Measurements from ENCODE around the gene UNC5A.

UNC5A gene

GRCh38 chr5:176915906-176916305 is 105.5 kb downstream of the UNC5A start:
- Histone ChIP-seq H2BK5ac (ENCODE audit: low read depth, low read length, poor library complexity, severe bottlenecking) (no peak overlapping the region), H4K91ac (ENCODE audit: low read length) (no peak overlapping the region), H3K9ac (ENCODE audit: low read length) (no peak overlapping the region), H3K4me2 (ENCODE audit: low read length, poor library complexity, severe bottlenecking) (no peak overlapping the region), H3K4me3 (ENCODE audit: insufficient read depth in 1 of 2, low read depth in 1 of 2, low read length in 2 of 2) (no peak overlapping the region), H3K79me1 (replicated peaks; ENCODE audit: low read length, poor library complexity, severe bottlenecking) (peaks cover 23% of the 10 kb centered on the region), H2BK15ac (ENCODE audit: low read depth, poor library complexity, severe bottlenecking) (no peak overlapping the region), H3K14ac (ENCODE audit: low read length in 2 of 2) (no peak overlapping the region), H3K27ac (ENCODE audit: low read length, poor library complexity, severe bottlenecking) (no peak overlapping the region), H3K36me3 (ENCODE audit: control insufficient read depth in 1 of 2, insufficient read depth in 2 of 2, low read depth in 1 of 2, low read length in 2 of 2) (peaks cover 4 to 49% of the 10 kb centered on the region in 2 experiments), H4K8ac (ENCODE audit: low read length) (no peak overlapping the region), H2BK120ac (ENCODE audit: low read depth, low read length) (no peak overlapping the region), H3K9me3 (ENCODE audit: control insufficient read depth, low read length) (no peaks in the 10 kb centered on the region), H2BK12ac (ENCODE audit: low read length in 2 of 2) (no peak overlapping the region), H3K23ac (ENCODE audit: low read length in 2 of 2) (no peak overlapping the region), H2AK5ac (ENCODE audit: low read length, severe bottlenecking) (no peak overlapping the region), H3K4ac (ENCODE audit: low read depth in 1 of 2, low read length in 2 of 2) (no peak overlapping the region), H3K27me3 (ENCODE audit: control insufficient read depth in 1 of 2, insufficient read depth in 1 of 2, low read length in 2 of 2) (no peaks in the 10 kb centered on the region), H3K18ac (ENCODE audit: low read depth in 1 of 2, low read length in 2 of 2) (no peak overlapping the region), H2AFZ (ENCODE audit: low read depth, low read length) (no peak overlapping the region), H3K4me1 (ENCODE audit: control insufficient read depth, insufficient read depth, low read depth, low read length) (no peaks in the 10 kb centered on the region)
- 100% methylated on average over 1 of the region's 2 CpGs for WGBS
- no peak for DNase-seq

GRCh38 chr5:176916337-176916736 is 106.0 kb downstream of the UNC5A start:
- Histone ChIP-seq H2BK12ac (ENCODE audit: low read length in 2 of 2) (no peak overlapping the region), H3K18ac (ENCODE audit: low read depth in 1 of 2, low read length in 2 of 2) (no peak overlapping the region), H3K4me1 (ENCODE audit: control insufficient read depth, insufficient read depth, low read depth, low read length) (no peaks in the 10 kb centered on the region), H3K27ac (ENCODE audit: low read length, poor library complexity, severe bottlenecking) (no peak overlapping the region), H3K9ac (ENCODE audit: low read length) (no peak overlapping the region), H2AFZ (ENCODE audit: low read depth, low read length) (no peak overlapping the region), H3K4me2 (ENCODE audit: low read length, poor library complexity, severe bottlenecking) (no peak overlapping the region), H2AK5ac (ENCODE audit: low read length, severe bottlenecking) (no peak overlapping the region), H4K91ac (ENCODE audit: low read length) (no peak overlapping the region), H3K4me3 (ENCODE audit: insufficient read depth in 1 of 2, low read depth in 1 of 2, low read length in 2 of 2) (no peak overlapping the region), H2BK15ac (ENCODE audit: low read depth, poor library complexity, severe bottlenecking) (no peak overlapping the region), H2BK5ac (ENCODE audit: low read depth, low read length, poor library complexity, severe bottlenecking) (no peak overlapping the region), H3K14ac (ENCODE audit: low read length in 2 of 2) (no peak overlapping the region), H3K23ac (ENCODE audit: low read length in 2 of 2) (no peak overlapping the region), H4K8ac (ENCODE audit: low read length) (no peak overlapping the region), H3K27me3 (ENCODE audit: control insufficient read depth in 1 of 2, insufficient read depth in 1 of 2, low read length in 2 of 2) (no peaks in the 10 kb centered on the region), H3K4ac (ENCODE audit: low read depth in 1 of 2, low read length in 2 of 2) (no peak overlapping the region), H3K79me1 (replicated peaks; ENCODE audit: low read length, poor library complexity, severe bottlenecking) (peaks cover 23% of the 10 kb centered on the region), H3K9me3 (ENCODE audit: control insufficient read depth, low read length) (no peaks in the 10 kb centered on the region), H2BK120ac (ENCODE audit: low read depth, low read length) (no peak overlapping the region), H3K36me3 (ENCODE audit: control insufficient read depth in 1 of 2, insufficient read depth in 2 of 2, low read depth in 1 of 2, low read length in 2 of 2) (peaks cover 4 to 46% of the 10 kb centered on the region in 2 experiments)
- no peak for DNase-seq

GRCh38 chr5:176918613-176919012 is 108.3 kb downstream of the UNC5A start:
- Histone ChIP-seq H3K36me3 (ENCODE audit: control insufficient read depth in 1 of 2, insufficient read depth in 2 of 2, low read depth in 1 of 2, low read length in 2 of 2) (peaks cover 6 to 49% of the 10 kb centered on the region in 2 experiments), H2AK5ac (ENCODE audit: low read length, severe bottlenecking) (no peak overlapping the region), H3K9ac (ENCODE audit: low read length) (no peak overlapping the region), H2BK120ac (ENCODE audit: low read depth, low read length) (no peak overlapping the region), H3K79me1 (replicated peaks; ENCODE audit: low read length, poor library complexity, severe bottlenecking) (peaks cover 20% of the 10 kb centered on the region), H3K4me2 (ENCODE audit: low read length, poor library complexity, severe bottlenecking) (no peak overlapping the region), H2BK15ac (ENCODE audit: low read depth, poor library complexity, severe bottlenecking) (no peak overlapping the region), H3K9me3 (ENCODE audit: control insufficient read depth, low read length) (no peaks in the 10 kb centered on the region), H3K27me3 (ENCODE audit: control insufficient read depth in 1 of 2, insufficient read depth in 1 of 2, low read length in 2 of 2) (no peaks in the 10 kb centered on the region), H3K14ac (ENCODE audit: low read length in 2 of 2) (no peak overlapping the region), H2BK12ac (ENCODE audit: low read length in 2 of 2) (no peak overlapping the region), H3K4me1 (ENCODE audit: control insufficient read depth, insufficient read depth, low read depth, low read length) (no peaks in the 10 kb centered on the region), H2BK5ac (ENCODE audit: low read depth, low read length, poor library complexity, severe bottlenecking) (no peak overlapping the region), H3K4ac (ENCODE audit: low read depth in 1 of 2, low read length in 2 of 2) (no peak overlapping the region), H4K91ac (ENCODE audit: low read length) (no peak overlapping the region), H2AFZ (ENCODE audit: low read depth, low read length) (no peak overlapping the region), H4K8ac (ENCODE audit: low read length) (no peak overlapping the region), H3K27ac (ENCODE audit: low read length, poor library complexity, severe bottlenecking) (no peak overlapping the region), H3K23ac (ENCODE audit: low read length in 2 of 2) (no peak overlapping the region), H3K4me3 (ENCODE audit: insufficient read depth in 1 of 2, low read depth in 1 of 2, low read length in 2 of 2) (no peak overlapping the region), H3K18ac (ENCODE audit: low read depth in 1 of 2, low read length in 2 of 2) (no peak overlapping the region)
- no peak for DNase-seq
- WGBS: 97% methylated on average over 6 of the region's 6 CpGs

GRCh38 chr5:176921714-176922113 is 111.4 kb downstream of the UNC5A start:
- Histone ChIP-seq H3K36me3 (ENCODE audit: control insufficient read depth in 1 of 2, insufficient read depth in 2 of 2, low read depth in 1 of 2, low read length in 2 of 2) (peaks cover 6 to 41% of the 10 kb centered on the region in 2 experiments), H3K4ac (ENCODE audit: low read depth in 1 of 2, low read length in 2 of 2) (no peak overlapping the region), H2AK5ac (ENCODE audit: low read length, severe bottlenecking) (no peak overlapping the region), H3K14ac (ENCODE audit: low read length in 2 of 2) (no peak overlapping the region), H3K4me1 (ENCODE audit: control insufficient read depth, insufficient read depth, low read depth, low read length) (no peaks in the 10 kb centered on the region), H2BK12ac (ENCODE audit: low read length in 2 of 2) (no peak overlapping the region), H2BK5ac (ENCODE audit: low read depth, low read length, poor library complexity, severe bottlenecking) (no peak overlapping the region), H2BK15ac (ENCODE audit: low read depth, poor library complexity, severe bottlenecking) (no peak overlapping the region), H3K27me3 (ENCODE audit: control insufficient read depth in 1 of 2, insufficient read depth in 1 of 2, low read length in 2 of 2) (no peaks in the 10 kb centered on the region), H3K4me2 (ENCODE audit: low read length, poor library complexity, severe bottlenecking) (no peak overlapping the region), H3K9me3 (ENCODE audit: control insufficient read depth, low read length) (no peaks in the 10 kb centered on the region), H3K18ac (ENCODE audit: low read depth in 1 of 2, low read length in 2 of 2) (no peak overlapping the region), H2AFZ (ENCODE audit: low read depth, low read length) (no peak overlapping the region), H3K27ac (ENCODE audit: low read length, poor library complexity, severe bottlenecking) (no peak overlapping the region), H4K8ac (ENCODE audit: low read length) (no peak overlapping the region), H2BK120ac (ENCODE audit: low read depth, low read length) (no peak overlapping the region), H3K4me3 (ENCODE audit: insufficient read depth in 1 of 2, low read depth in 1 of 2, low read length in 2 of 2) (no peak overlapping the region), H3K23ac (ENCODE audit: low read length in 2 of 2) (no peak overlapping the region), H4K91ac (ENCODE audit: low read length) (no peak overlapping the region), H3K79me1 (replicated peaks; ENCODE audit: low read length, poor library complexity, severe bottlenecking) (peaks cover 16% of the 10 kb centered on the region), H3K9ac (ENCODE audit: low read length) (no peak overlapping the region)
- WGBS: 88% methylated on average over 3 of the region's 3 CpGs
- no peak for DNase-seq

Measured in mesenchymal stem cell (in vitro differentiated cells and primary cell).